Tibial artery (tissue), 4 donors: ENCODE data around the gene INAFM2.

Experiments used
- DNase-seq, 2 donors: peaks; one replicate each; pipeline ENCODE4 v3.0.0-alpha.2; 2019
- H3K27ac ChIP-seq, 2 donors: fragments of 200-600 bp; sonication (generic) in 1 of 2; 1 replicate in 1 of 2; 2 replicates in 1 of 2; pipeline ENCODE4 v1.5.1; 2018 to 2019; ENCODE audit warnings: mild to moderate bottlenecking in 1 of 2
- H3K27me3 ChIP-seq, 2 donors: fragments of 200-600 bp; sonication (generic) in 1 of 2; one replicate each; pipeline versions ENCODE4 v1.5.1 to v1.6.0; 2016 to 2019
- H3K36me3 ChIP-seq, 3 donors: fragments of 200-600 bp; sonication (generic) in 2 of 3; one replicate each; pipeline ENCODE4 v1.5.1; 2016 to 2019; ENCODE audit warnings: mild to moderate bottlenecking in 2 of 3
- H3K4me1 ChIP-seq, 4 donors: fragments of 200-600 bp; sonication (generic) in 2 of 4; 1 replicate in 3 of 4; 2 replicates in 1 of 4; pipeline ENCODE4 v1.5.1; 2016 to 2019
- H3K4me3 ChIP-seq, 2 donors: fragments of 200-600 bp; sonication (generic) in 1 of 2; 1 replicate in 1 of 2; 2 replicates in 1 of 2; pipeline ENCODE4 v1.5.1; 2018 to 2019; ENCODE audit warnings: mild to moderate bottlenecking in 2 of 2
- H3K9me3 ChIP-seq, 3 donors: fragments of 200-600 bp; sonication (generic) in 1 of 3; one replicate each; pipeline ENCODE4 v1.5.1; 2016 to 2019
- intact Hi-C: fragments of 100-400 bp; cut with DNase I; formaldehyde crosslinking; loops from one replicate; pipeline ENCODE4 v1.15.0; 2023; ENCODE audit warnings: low total_unique reads
- TF ChIP-seq, protein P1 (sequence below), 2 experiments: fragments of 200-600 bp in 1 of 2; fragments of 450-650 bp in 1 of 2; IDR thresholded peaks; one replicate each; pipeline ENCODE4 v1.5.1; 2017 to 2019; ENCODE audit warnings: antibody characterized with exemption in 2 of 2, mild to moderate bottlenecking in 1 of 2, moderate library complexity in 1 of 2

INAFM2 gene

GRCh38 chr15:40323239-40323952, at the start of gene INAFM2:
TSS of gene INAFM2 (plus strand) at chr15:40323692. CDS start at chr15:40324056, 364 bp downstream.
- no peaks in the 10 kb centered on the region for H3K27me3 ChIP-seq

GRCh38 chr15:40274350-40275274, 48.9 kb upstream of the INAFM2 start:
- H3K4me3 ChIP-seq, result no peak overlapping the region
- DNase-seq, result peak; percentile 69 to 83
- intact Hi-C loops, result loop anchor here (5.0 kb wide), 1 partner anchor 227 kb away; no protein-coding TSS in a partner anchor
- no peak overlapping the region for H3K27ac ChIP-seq
- TF ChIP-seq, protein P1, sequence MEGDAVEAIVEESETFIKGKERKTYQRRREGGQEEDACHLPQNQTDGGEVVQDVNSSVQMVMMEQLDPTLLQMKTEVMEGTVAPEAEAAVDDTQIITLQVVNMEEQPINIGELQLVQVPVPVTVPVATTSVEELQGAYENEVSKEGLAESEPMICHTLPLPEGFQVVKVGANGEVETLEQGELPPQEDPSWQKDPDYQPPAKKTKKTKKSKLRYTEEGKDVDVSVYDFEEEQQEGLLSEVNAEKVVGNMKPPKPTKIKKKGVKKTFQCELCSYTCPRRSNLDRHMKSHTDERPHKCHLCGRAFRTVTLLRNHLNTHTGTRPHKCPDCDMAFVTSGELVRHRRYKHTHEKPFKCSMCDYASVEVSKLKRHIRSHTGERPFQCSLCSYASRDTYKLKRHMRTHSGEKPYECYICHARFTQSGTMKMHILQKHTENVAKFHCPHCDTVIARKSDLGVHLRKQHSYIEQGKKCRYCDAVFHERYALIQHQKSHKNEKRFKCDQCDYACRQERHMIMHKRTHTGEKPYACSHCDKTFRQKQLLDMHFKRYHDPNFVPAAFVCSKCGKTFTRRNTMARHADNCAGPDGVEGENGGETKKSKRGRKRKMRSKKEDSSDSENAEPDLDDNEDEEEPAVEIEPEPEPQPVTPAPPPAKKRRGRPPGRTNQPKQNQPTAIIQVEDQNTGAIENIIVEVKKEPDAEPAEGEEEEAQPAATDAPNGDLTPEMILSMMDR (IDR thresholded peaks at IDR 0.05), result peak; percentile 100
- H3K4me1 ChIP-seq, result peaks cover 0 to 9% (median 2%) of the 10 kb centered on the region in 4 donors
- peaks cover 0 to 11% (median 0%) of the 10 kb centered on the region in 3 donors for H3K36me3 ChIP-seq
- H3K27me3 ChIP-seq, result peaks cover 0 to 35% of the 10 kb centered on the region in 2 donors
- no peaks in the 10 kb centered on the region for H3K9me3 ChIP-seq

More at GRCh38 chr15:40323239-40323952, at the start of gene INAFM2:
- Histone ChIP-seq H3K4me1 (peaks cover 0 to 53% (median 41%) of the 10 kb centered on the region in 4 donors), H3K9me3 (no peaks in the 10 kb centered on the region), H3K36me3 (no peaks in the 10 kb centered on the region), H3K27ac (peak within 1 kb of the TSS; percentile 90 to 92), H3K4me3 (peak within 1 kb of the TSS; percentile 75 to 97)
- TF ChIP-seq, protein P1 (IDR thresholded peaks at IDR 0.05), result peak; percentile 77
- peak; percentile 84 to 97 for DNase-seq
- intact Hi-C loops, result loop anchor here (1.0 kb wide), 1 partner anchor 17 kb away; the partner anchor contains the start of gene CCDC9B

GRCh38 chr15:40275523-40275922, 48.0 kb upstream of the INAFM2 start:
- TF ChIP-seq, protein P1 (IDR thresholded peaks at IDR 0.05), result no peak
- Histone ChIP-seq H3K27ac (no peak overlapping the region), H3K9me3 (no peaks in the 10 kb centered on the region), H3K4me3 (no peak overlapping the region), H3K36me3 (peaks cover 0 to 11% (median 0%) of the 10 kb centered on the region in 3 donors), H3K27me3 (peaks cover 0 to 44% of the 10 kb centered on the region in 2 donors), H3K4me1 (peaks cover 0 to 12% (median 6%) of the 10 kb centered on the region in 4 donors)
- intact Hi-C loops, result no loop called here
- no peak for DNase-seq

- no peak for DNase-seq
- TF ChIP-seq, protein P1 (IDR thresholded peaks at IDR 0.05), result no peak
- peaks cover 0 to 12% (median 6%) of the 10 kb centered on the region in 4 donors for H3K4me1 ChIP-seq
These were observed 47.5 kb upstream of the INAFM2 start for GRCh38 chr15:40275954-40276353.

DNA sequence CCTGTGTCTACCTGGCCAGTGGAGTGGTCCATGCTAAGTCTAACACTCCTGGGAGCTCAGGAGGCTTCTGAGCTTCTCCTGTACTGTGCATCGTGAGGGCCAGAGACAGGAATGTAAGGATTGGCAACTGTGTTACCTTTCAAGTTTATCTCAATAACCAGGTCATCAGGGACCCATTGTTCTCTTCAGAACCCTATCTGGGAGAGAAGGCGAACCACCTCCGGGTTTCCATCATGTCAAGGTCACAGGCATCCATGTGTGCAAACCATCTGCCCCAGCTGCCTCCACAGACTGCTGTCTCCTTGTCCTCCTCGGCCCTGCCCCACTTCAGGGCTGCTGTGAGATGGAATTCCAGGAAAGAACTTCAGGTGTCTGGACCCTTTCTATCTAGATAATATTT, 46.6 kb upstream of the INAFM2 start:
- peaks cover 0 to 20% (median 14%) of the 10 kb centered on the region in 4 donors for H3K4me1 ChIP-seq
- intact Hi-C loops, result no loop called here

More at GRCh38 chr15:40275954-40276353, 47.5 kb upstream of the INAFM2 start:
- no peak overlapping the region for H3K4me3 ChIP-seq
- intact Hi-C loops, result no loop called here
- peaks cover 0 to 48% of the 10 kb centered on the region in 2 donors for H3K27me3 ChIP-seq
- H3K36me3 ChIP-seq, result peaks cover 0 to 11% (median 0%) of the 10 kb centered on the region in 3 donors
- H3K27ac ChIP-seq, result no peak overlapping the region
- H3K9me3 ChIP-seq, result no peaks in the 10 kb centered on the region

More for the DNA sequence above, 46.6 kb upstream of the INAFM2 start:
- DNase-seq, result no peak
- Histone ChIP-seq H3K27ac (no peak overlapping the region), H3K27me3 (peaks cover 0 to 58% of the 10 kb centered on the region in 2 donors), H3K4me3 (no peak overlapping the region), H3K36me3 (peaks cover 0 to 11% (median 0%) of the 10 kb centered on the region in 3 donors), H3K9me3 (no peaks in the 10 kb centered on the region)
- TF ChIP-seq, protein P1 (IDR thresholded peaks at IDR 0.05), result no peak
